ENCODE measurements around the gene RHOA.

The RHOA gene

GRCh38 chr3:49313896-49314688, 97.7 kb downstream of the RHOA start:
- no peak for DNase-seq

- DNase-seq: no peak
Measured at GRCh38 chr3:49311283-49311682, 100.5 kb downstream of the RHOA start.

GRCh38 chr3:49310677-49311076, 101.1 kb downstream of the RHOA start:
- no peak for DNase-seq
